GM12891 (cell line): ENCODE measurements around the gene ACSS2.
"Not testable (repeated sequence)": the region's sequence is repeated elsewhere in the genome, so short reads cannot be mapped to it uniquely, and the experiment has no call there.

Experiments used
- DNase-seq: peaks from one replicate; pipeline ENCODE4 v3.0.0; 2011; ENCODE audit warnings: low spot score; ENCODE audit not compliant: insufficient read length
- FAIRE-seq: peaks from 2 replicates; lab custom pipeline; 2011; peaks lifted over from hg19 to GRCh38; lab: Jason Lieb, UNC
- PAX5 ChIP-seq: IDR thresholded peaks from 2 replicates; pipeline ENCODE4 v1.6.1; 2011; ENCODE audit warnings: low read length, moderate library complexity, mild to moderate bottlenecking; ENCODE audit not compliant: insufficient read depth, severe bottlenecking
- POLR2A ChIP-seq: IDR thresholded peaks from 2 replicates; pipeline ENCODE4 v1.6.1; 2011; ENCODE audit warnings: low read depth, low read length, control low read depth
- POLR2AphosphoS5 ChIP-seq: IDR thresholded peaks from 2 replicates; pipeline ENCODE4 v1.6.1; 2011; ENCODE audit warnings: low read depth, low read length, control low read depth
- POU2F2 ChIP-seq: IDR thresholded peaks from 2 replicates; pipeline ENCODE4 v1.6.1; 2011; ENCODE audit warnings: low read depth, mild to moderate bottlenecking, control low read depth, low read length, moderate library complexity
- SPI1 ChIP-seq: IDR thresholded peaks from 2 replicates; pipeline ENCODE4 v1.6.1; 2011; ENCODE audit warnings: low read depth, low read length, control low read depth
- TAF1 ChIP-seq: IDR thresholded peaks from 2 replicates; pipeline ENCODE4 v1.6.1; 2011; ENCODE audit warnings: low read depth, low read length, control low read depth

ACSS2 gene

DNA sequence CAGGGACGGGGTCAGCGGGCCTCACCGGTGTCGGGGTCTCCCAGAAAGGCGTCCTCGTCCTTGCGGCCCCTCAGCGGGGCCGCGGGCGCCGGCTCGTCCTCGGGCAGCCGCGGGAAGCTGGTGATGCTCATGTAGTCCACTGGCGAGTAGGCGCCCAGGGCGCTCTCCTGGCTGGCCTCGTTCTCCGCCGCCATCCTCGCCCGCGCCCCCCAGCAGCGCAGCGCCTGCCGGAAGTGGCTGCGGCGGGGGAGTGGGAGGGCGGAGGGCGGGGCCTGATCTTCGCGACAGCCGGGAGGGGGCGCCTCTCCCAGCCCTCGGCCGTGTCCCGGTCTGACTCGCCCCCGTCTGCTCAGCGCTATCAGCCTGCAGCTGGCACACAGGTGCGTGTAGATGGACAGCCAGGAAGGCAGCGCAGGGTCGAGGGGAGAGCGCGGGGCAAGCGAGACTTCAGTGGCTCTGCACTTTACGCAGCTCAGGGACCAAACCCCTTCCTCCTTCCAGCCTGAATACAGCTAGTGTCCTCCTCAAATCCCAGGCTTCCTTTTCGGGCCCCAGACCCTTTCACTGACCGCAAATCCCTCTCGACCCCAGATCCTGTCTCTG lies 3.7 kb upstream of the ACSS2 start, which contains the start of gene GGT7:
Gene GGT7 (minus strand): TSS at position 235 of the 603 bp plus-strand sequence. CDS start 41 bp downstream, at position 194.
- TF ChIP-seq POLR2AphosphoS5, result no peak
- TF ChIP-seq TAF1, result no peak
- TF ChIP-seq POLR2A, result no peak
- no peak for TF ChIP-seq PAX5
- no peak for TF ChIP-seq SPI1
- TF ChIP-seq POU2F2, result no peak
- peak; percentile 86 for DNase-seq
- peak; percentile 77 for FAIRE-seq

- TF ChIP-seq PAX5, result no peak
- TF ChIP-seq POLR2A, result no peak
- TF ChIP-seq POU2F2, result no peak
- no peak for TF ChIP-seq POLR2AphosphoS5
- no peak for TF ChIP-seq SPI1
- TF ChIP-seq TAF1, result no peak
- FAIRE-seq (no peak), DNase-seq (no peak)
These were observed 2.8 kb upstream of the ACSS2 start for GRCh38 chr20:34873583-34874093.

GRCh38 chr20:34874094-34874654 lies 2.2 kb upstream of the ACSS2 start:
- DNase-seq, result no peak
- TF ChIP-seq PAX5 (no peak), POU2F2 (no peak), POLR2AphosphoS5 (no peak), TAF1 (no peak), POLR2A (no peak), SPI1 (no peak)
- FAIRE-seq, result peak; percentile 76

DNA sequence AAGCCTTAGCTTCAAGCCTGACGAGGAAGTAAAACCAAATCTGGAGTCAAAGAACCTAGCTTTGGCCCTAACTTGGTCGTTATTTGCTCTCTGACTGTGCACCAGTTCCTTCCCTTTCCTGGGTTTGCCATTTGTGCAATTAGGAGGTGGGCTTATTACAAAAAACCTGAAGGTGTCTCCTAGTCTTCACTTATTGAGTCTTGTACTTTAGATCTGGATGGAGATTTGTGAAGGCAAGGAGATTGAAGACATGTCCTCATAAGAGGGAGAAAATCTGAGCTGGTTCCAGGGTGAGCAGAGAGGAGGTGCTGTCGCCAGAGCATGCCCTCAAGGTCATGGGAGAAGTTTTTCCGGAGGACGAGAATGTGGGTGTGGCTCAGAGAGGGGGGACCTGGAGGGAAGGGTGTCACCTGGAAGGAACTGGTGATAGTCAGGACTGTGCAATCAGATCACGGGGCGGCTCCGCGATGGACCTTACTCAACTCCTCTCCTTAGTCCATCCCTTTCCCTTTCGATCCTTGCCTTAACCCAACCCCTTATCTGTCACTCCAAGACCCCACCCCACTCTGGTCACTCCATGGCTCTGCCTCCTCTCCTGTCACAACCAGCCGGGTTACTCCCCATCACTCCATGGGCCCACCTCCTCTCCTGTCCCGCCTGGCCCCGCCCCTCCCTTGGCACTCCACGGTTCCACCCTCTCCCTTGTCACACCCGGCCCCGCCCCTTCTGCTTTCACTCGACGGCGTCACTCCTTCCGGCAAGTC lies 588 bp upstream of the ACSS2 start:
- peak; percentile 91 for FAIRE-seq

GRCh38 chr20:34880215-34880850 lies 3.9 kb downstream of the ACSS2 start:
- DNase-seq (no peak), FAIRE-seq (no peak)
- TF ChIP-seq POU2F2 (no peak), POLR2AphosphoS5 (no peak), PAX5 (no peak), SPI1 (no peak), POLR2A (no peak), TAF1 (no peak)

More for the DNA sequence above, 588 bp upstream of the ACSS2 start:
- DNase-seq, result no peak
- TF ChIP-seq TAF1 (no peak), SPI1 (no peak), POLR2AphosphoS5 (no peak), POU2F2 (no peak), POLR2A (no peak), PAX5 (no peak)

DNA sequence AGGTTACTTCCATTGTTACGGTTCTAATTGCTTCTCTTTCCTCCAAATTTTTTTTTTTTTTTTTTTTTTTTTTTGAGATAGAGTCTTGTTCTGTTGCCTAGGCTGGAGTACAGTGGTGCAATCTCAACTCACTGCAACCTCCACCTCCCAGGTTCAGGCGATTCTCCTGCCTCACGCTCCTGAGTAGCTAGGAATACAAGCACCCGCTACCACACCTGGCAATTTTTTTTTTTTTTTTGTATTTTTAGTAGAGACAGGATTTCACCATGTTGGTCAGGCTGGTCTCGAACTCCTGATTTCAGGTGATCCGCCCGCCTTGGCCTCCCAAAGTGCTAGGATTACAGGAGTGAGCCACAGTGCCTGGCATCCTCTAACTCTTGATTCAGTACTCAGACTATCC lies 4.6 kb downstream of the ACSS2 start:
- DNase-seq, FAIRE-seq: not testable (repeated sequence)

- FAIRE-seq (no peak), DNase-seq (no peak)
- no peak for TF ChIP-seq POU2F2
These were observed 5.3 kb downstream of the ACSS2 start for GRCh38 chr20:34881689-34882088.

- DNase-seq (no peak), FAIRE-seq (no peak)
- TF ChIP-seq TAF1 (no peak), POU2F2 (no peak), POLR2AphosphoS5 (no peak), PAX5 (no peak), POLR2A (no peak), SPI1 (no peak)
These were observed 6.8 kb downstream of the ACSS2 start for GRCh38 chr20:34883087-34883688.

GRCh38 chr20:34883809-34884208 lies 7.4 kb downstream of the ACSS2 start:
- TF ChIP-seq SPI1, result no peak
- TF ChIP-seq POLR2AphosphoS5, result no peak
- TF ChIP-seq TAF1, result no peak
- no peak for TF ChIP-seq POU2F2
- TF ChIP-seq PAX5, result no peak
- no peak for TF ChIP-seq POLR2A
- DNase-seq (no peak), FAIRE-seq (no peak)

GRCh38 chr20:34884260-34884659 lies 7.8 kb downstream of the ACSS2 start:
- DNase-seq (no peak), FAIRE-seq (no peak)
- TF ChIP-seq POLR2AphosphoS5, result no peak
- no peak for TF ChIP-seq POLR2A
- TF ChIP-seq PAX5, result no peak
- TF ChIP-seq POU2F2, result no peak
- TF ChIP-seq TAF1, result no peak
- TF ChIP-seq SPI1, result no peak
